Activated B cell treated with CpG ODN at 0.5 μM for 24 hours (primary cell): ENCODE measurements around the gene TLCD3B. TPM values are rescaled to one million over a fixed set of nuclear protein-coding genes. Genes with fewer than 3 reads are reported as not detected.

Experiments used
- ATAC-seq: fragments of 200-7000 bp; cut with Tn5 transposase; one replicate; pipeline ENCODE4 v1.10.0; 2021; ENCODE audit warnings: low read depth, mild to moderate bottlenecking, moderate library complexity
- CTCF ChIA-PET: fragments of 350-600 bp; sonication (Branson Sonifier 250); formaldehyde crosslinking; loops from one replicate; lab custom pipeline; 2021; ENCODE audit warnings: antibody characterized with exemption; lab: Charles Lee
- POLR2A ChIA-PET: fragments of 350-600 bp; sonication (Branson Sonifier 250); formaldehyde crosslinking; loops from one replicate; lab custom pipeline; 2021; ENCODE audit warnings: antibody characterized with exemption; lab: Charles Lee
- DNase-seq: peaks from one replicate; pipeline ENCODE4 v3.0.0; 2022
- H3K27ac Mint-ChIP-seq: one replicate; pipeline ENCODE4 v1.8.0; 2020; ENCODE audit warnings: mixed read lengths
- H3K27me3 Mint-ChIP-seq: one replicate; pipeline ENCODE4 v1.8.0; 2021; ENCODE audit warnings: mixed read lengths
- H3K36me3 Mint-ChIP-seq: one replicate; pipeline ENCODE4 v1.8.0; 2021; ENCODE audit warnings: low read depth, mixed read lengths
- H3K4me1 Mint-ChIP-seq: one replicate; pipeline ENCODE4 v1.8.0; 2021; ENCODE audit warnings: mixed read lengths
- H3K4me3 Mint-ChIP-seq: one replicate; pipeline ENCODE4 v1.8.0; 2020; ENCODE audit warnings: mild to moderate bottlenecking, mixed read lengths
- H3K9me3 Mint-ChIP-seq: one replicate; pipeline ENCODE4 v1.8.0; 2020; ENCODE audit warnings: mixed read lengths
- intact Hi-C: fragments of 100-400 bp; cut with micrococcal nuclease; formaldehyde crosslinking; loops from one replicate; pipeline ENCODE4 v1.15.1; 2024
- total RNA-seq: library from RNA; stranded (reverse); gene quantifications from 2 replicates; pipeline ENCODE4 v1.2.3, GENCODE V29; 2022
- TF ChIP-seq, protein P1 (sequence below): fragments of 200-600 bp; IDR thresholded peaks from one replicate; pipeline ENCODE4 v1.8.0; 2022; ENCODE audit warnings: antibody characterized with exemption, mild to moderate bottlenecking

TLCD3B gene
- total RNA-seq, 1 donor from 2014 or later: not detected

DNA sequence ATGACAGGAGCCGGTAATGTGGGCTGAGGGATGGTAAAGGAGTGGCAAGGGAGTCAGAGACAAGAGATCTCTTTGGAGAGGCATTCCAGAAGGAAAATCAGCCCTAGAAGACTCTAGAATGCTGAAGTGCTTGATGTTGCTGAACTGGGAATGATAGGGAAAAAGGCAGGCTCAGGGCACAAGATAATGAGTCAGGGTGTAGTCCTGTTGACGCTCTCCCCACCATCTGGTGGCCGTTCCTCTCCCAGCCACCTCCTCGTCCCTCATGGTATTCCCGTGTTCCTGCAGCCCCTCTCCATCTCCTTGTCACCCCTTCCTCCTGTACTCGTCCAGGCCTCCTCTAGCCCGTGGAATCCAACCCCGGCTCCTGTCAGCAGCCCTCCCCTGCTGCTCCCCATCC is 23.4 kb upstream of the TLCD3B start:
- peaks cover 9% of the 10 kb centered on the region for H3K4me1 Mint-ChIP-seq
- ATAC-seq: no peak
- no peaks in the 10 kb centered on the region for H3K9me3 Mint-ChIP-seq
- POLR2A ChIA-PET: interaction anchor here (1.4 kb wide), 2 partner anchors 11 to 30 kb away, joined by 3 to 8 read pairs; partner anchors contain the start of gene ALDOA
- TF ChIP-seq, protein P1, sequence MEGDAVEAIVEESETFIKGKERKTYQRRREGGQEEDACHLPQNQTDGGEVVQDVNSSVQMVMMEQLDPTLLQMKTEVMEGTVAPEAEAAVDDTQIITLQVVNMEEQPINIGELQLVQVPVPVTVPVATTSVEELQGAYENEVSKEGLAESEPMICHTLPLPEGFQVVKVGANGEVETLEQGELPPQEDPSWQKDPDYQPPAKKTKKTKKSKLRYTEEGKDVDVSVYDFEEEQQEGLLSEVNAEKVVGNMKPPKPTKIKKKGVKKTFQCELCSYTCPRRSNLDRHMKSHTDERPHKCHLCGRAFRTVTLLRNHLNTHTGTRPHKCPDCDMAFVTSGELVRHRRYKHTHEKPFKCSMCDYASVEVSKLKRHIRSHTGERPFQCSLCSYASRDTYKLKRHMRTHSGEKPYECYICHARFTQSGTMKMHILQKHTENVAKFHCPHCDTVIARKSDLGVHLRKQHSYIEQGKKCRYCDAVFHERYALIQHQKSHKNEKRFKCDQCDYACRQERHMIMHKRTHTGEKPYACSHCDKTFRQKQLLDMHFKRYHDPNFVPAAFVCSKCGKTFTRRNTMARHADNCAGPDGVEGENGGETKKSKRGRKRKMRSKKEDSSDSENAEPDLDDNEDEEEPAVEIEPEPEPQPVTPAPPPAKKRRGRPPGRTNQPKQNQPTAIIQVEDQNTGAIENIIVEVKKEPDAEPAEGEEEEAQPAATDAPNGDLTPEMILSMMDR: no peak
- CTCF ChIA-PET: interaction anchor here (1.2 to 1.3 kb wide), 2 partner anchors 11 to 37 kb away, joined by 3 read pairs; partner anchors contain the start of genes ALDOA and TBX6
- H3K27ac Mint-ChIP-seq: peak overlapping the region; percentile 53
- H3K4me3 Mint-ChIP-seq: peak overlapping the region; percentile 53
- H3K36me3 Mint-ChIP-seq: no peaks in the 10 kb centered on the region
- no peak for DNase-seq
- no peaks in the 10 kb centered on the region for H3K27me3 Mint-ChIP-seq
- intact Hi-C loops: no loop called here

DNA sequence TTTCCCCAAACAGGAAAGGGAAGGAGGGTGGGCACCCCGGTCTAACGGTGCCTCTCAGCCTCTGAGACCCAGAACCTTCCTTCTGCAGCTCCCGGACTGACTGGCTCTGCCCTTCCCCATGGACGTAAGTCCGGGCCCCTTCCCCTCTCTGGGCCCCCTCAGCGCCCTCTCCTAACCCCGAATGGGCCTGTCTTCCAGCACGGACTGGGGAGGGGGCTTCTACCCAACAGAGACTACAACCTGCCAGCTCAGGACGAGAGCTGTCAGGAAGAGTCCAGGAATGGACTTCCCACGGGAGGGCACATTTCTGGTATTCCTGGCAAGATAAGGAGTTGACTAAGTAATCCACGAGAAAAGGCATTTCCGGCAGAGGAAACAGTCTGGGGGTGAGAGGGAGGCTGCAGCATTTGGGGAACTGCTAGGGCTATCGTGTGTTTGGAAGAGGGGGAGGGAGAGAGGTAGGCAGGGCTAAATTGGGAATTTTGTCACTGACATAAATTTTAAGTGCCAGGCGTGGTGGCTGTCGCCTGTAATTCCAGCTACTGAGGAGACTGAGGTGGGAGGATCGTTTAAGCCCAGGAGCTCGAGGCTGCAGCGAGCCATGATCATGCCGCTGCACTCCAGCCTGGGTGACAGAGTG is 22.4 kb upstream of the TLCD3B start:
- DNase-seq (no peak), ATAC-seq (peak; percentile 20)
- H3K36me3 Mint-ChIP-seq: no peaks in the 10 kb centered on the region
- intact Hi-C loops: loop anchor here (1.0 kb wide), 3 partner anchors 12 to 190 kb away; partner anchors contain the start of genes ALDOA and CDIPT
- peak overlapping the region; percentile 12 for H3K27ac Mint-ChIP-seq
- ChIA-PET POLR2A (interaction anchor here (1.0 to 3.0 kb wide), 3 partner anchors 8 to 22 kb away, joined by 3 to 27 read pairs (median 6); partner anchors contain the start of genes ALDOA and TLCD3B), CTCF (interaction anchor here (0.7 to 1.6 kb wide), 3 partner anchors 10 to 80 kb away, joined by 3 to 4 read pairs (median 3); partner anchors contain the start of gene TAOK2)
- peak overlapping the region; percentile 84 for H3K4me3 Mint-ChIP-seq
- peaks cover 9% of the 10 kb centered on the region for H3K4me1 Mint-ChIP-seq
- H3K27me3 Mint-ChIP-seq: no peaks in the 10 kb centered on the region
- H3K9me3 Mint-ChIP-seq: no peaks in the 10 kb centered on the region
- TF ChIP-seq, protein P1: no peak

DNA sequence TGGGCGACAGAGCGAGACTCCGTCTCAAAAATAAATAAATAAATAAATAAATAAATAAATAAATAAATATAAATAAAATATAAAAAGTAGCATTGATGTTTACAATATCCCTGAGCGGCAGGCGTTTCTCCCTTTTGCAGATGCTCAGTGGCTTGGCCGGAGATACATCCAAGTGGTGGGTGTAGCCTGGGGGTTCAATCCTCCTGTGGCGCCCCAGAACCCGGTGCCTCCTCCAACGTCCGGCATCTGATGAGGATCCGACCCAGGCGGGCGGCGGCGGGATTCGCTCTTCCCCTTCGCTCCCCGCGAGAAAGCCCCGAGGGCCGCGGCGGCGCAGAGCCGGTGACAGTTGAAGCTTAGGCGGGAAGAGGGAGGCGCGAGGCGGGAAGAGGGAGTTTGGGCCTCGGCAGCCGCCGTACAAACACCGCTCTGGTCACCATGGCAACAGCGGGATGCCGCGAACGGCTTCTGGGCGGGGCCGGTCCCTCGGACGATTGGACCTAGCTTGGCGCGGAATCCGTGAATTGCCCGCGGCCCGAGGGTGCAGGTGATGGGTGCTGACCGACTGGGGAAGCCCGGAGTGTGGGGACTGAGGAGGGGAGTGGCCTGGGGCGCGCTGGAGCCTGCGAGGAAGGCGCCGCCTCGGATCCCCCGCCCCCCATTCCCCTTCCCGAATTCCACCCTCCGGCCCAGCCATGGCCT is 21.8 kb upstream of the TLCD3B start:
- CTCF ChIA-PET: interaction anchor here (0.7 to 1.6 kb wide), 3 partner anchors 11 to 79 kb away, joined by 3 to 4 read pairs (median 3); partner anchors contain the start of gene TAOK2
- TF ChIP-seq, protein P1: no peak
- intact Hi-C loops: loop anchor here (1.0 kb wide), 3 partner anchors 12 to 190 kb away; partner anchors contain the start of genes ALDOA and CDIPT

DNA sequence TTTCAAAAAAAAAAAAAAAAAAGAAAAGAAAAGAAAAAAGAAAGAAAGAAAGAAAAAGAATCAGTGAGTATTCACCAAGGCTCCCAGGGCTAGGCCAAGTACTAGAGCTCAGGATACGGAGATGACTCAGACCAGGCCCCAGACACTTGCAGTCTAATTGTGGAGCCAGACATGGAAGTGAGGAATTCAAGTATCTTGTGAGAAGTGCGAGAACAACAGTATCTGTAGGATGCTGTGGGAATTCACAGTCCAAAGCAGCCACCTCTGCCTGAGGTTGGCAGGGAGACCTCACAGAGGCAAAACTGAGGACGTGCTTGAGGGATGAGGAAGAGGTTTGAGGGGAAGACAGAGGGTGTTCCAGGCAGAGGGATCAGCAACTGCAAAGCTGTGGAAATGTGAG is 20.4 kb upstream of the TLCD3B start:
- ChIA-PET CTCF (no interaction called here), POLR2A (interaction anchor here (0.6 to 3.0 kb wide), 3 partner anchors 13 to 366 kb away, joined by 4 to 27 read pairs (median 9); partner anchors contain the start of gene ALDOA)
- H3K4me1 Mint-ChIP-seq: peaks cover 9% of the 10 kb centered on the region
- H3K36me3 Mint-ChIP-seq: no peaks in the 10 kb centered on the region
- DNase-seq: no peak
- ATAC-seq: no peak
- no peaks in the 10 kb centered on the region for H3K9me3 Mint-ChIP-seq
- intact Hi-C loops: no loop called here
- no peak overlapping the region for H3K27ac Mint-ChIP-seq
- peak overlapping the region; percentile 9 for H3K4me3 Mint-ChIP-seq
- TF ChIP-seq, protein P1: no peak
- H3K27me3 Mint-ChIP-seq: no peaks in the 10 kb centered on the region

More for the DNA sequence above, 21.8 kb upstream of the TLCD3B start:
- H3K36me3 Mint-ChIP-seq: no peaks in the 10 kb centered on the region
- POLR2A ChIA-PET: interaction anchor here (1.0 to 3.0 kb wide), 3 partner anchors 9 to 22 kb away, joined by 3 to 27 read pairs (median 6); partner anchors contain the start of genes ALDOA and TLCD3B
- no peaks in the 10 kb centered on the region for H3K27me3 Mint-ChIP-seq
- H3K9me3 Mint-ChIP-seq: no peaks in the 10 kb centered on the region
- ATAC-seq (peak; percentile 87), DNase-seq (peak; percentile 86)
- peak overlapping the region; percentile 84 for H3K4me3 Mint-ChIP-seq
- peak overlapping the region; percentile 46 for H3K27ac Mint-ChIP-seq
- peaks cover 9% of the 10 kb centered on the region for H3K4me1 Mint-ChIP-seq
